Activated naive CD4-positive, alpha-beta T cell (primary cell): ENCODE data around the gene KIF5B.
A peak's percentile ranks its signal among the peaks of the same experiment; 100 is the strongest.
"Not testable (repeated sequence)": the region's sequence is repeated elsewhere in the genome, so short reads cannot be mapped to it uniquely, and the experiment has no call there.

Experiments
- DNase-seq, 4 experiments: peaks; one replicate each; lab custom pipeline; 2025; lab: John Stamatoyannopoulos, UW

Gene KIF5B

DNA sequence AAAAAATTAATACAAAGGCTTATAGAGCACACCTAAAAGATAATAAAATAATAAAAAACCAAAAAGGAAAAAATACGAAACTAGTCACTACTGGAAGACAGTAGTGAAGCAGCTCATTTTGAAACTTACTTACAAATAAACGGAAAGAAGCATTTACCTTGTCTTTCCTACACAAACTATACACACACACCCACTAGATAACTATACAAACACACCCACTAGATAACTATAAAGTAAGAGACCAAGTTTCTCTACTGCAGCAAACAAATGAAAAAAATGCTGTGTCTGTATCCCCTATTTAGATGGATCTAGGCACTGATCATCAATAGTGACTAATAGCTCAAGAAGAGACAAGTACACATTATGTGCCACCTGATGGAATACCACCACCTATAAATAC is 49.2 kb downstream of the KIF5B start:
- DNase-seq, result no peak

DNA sequence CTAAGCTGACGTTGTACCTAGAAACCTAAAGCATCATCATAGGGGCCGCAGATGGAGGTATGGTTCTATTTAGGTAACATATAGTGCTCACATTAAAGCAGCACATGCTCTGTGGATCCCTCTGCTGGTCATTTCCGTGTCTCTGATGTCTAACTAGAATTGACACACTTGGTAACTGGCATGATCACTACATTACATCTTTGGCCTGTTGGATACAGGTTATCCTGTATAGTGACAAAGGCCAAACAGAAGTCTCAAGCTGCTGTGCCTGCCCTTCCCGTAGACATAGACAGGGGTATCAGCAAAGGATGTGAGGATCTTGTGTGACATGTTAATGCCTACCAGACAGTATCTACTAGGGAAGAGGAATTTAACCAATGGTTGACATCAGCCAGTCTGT is 51.2 kb downstream of the KIF5B start:
- no peak for DNase-seq

DNA sequence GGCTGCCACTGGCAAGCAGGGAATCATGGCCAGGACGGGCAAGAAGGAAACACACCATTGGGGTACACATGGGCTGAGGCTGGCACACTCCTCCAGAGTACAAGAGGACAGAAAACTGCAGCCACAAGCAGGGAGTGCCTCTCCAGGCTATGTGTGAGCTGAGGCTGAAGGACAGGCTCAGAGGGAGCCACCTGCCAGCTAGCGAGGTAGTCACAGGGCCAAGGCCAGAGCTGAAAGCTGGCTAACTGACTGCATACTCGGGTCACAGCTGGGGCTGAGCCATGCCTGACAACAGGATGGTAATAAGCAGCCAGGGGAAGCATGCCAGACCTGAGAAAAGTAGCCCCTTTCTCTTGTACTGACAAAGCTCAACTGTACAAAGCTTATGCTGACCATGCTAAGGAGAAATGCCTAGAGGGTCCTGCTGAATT is 52.0 kb downstream of the KIF5B start:
- no peak for DNase-seq

DNA sequence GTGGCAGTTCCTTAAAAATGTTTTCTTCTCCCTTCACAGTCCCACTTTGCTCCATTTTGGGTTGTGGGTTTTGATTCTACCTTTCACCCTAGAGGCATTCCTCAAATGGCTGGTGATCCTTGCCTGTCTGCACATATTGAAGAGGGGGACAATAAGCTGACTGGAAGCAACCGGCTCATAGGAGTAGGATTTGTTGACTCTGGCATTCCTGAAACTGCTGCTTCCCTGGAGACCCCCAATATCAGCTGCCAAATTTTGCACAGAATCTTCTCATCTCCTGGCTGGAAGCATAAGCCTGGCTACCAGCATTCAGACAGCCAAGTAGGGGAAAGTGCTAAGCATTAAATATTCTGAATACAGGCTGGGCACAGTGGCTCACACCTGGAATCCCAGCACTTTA is 53.7 kb downstream of the KIF5B start:
- DNase-seq, result no peak

DNA sequence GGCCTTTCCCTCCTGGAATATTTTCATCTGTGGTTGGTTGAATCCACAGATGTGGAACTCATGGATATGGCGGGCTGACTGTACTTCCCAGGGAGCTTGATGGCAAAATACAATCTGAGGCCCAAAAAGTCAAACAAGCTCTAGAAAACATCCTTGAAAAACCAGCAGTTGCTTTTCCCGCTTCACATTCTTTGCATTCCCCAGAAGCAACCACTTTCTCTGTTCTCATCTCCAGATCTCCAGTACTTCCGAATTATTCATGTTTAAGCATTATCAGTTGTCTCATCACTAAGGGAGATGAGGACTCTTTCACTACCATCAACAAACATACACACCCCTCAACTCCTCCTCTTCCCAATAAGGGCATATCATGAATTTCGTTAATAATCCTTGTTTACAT is 55.3 kb downstream of the KIF5B start:
- DNase-seq, result no peak

DNA sequence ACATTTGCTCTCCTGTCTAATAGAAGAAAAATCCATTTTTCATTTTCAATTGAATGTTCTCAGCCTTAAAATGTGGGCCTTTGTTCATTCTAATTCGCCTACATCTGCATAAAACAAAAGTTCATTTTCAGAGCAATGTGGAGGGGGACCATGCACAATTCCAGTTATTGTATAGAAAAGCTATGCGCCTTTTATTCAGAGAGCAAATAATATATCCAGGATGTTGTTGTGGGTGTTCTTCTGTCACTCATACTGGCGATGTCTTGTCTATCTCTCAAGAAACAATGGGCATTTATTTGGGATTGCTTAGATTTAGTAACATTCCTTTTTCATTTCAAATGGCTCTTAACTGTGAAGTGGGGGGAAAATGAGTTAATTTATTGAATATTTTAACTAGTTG is 56.4 kb downstream of the KIF5B start:
- DNase-seq, result no peak

DNA sequence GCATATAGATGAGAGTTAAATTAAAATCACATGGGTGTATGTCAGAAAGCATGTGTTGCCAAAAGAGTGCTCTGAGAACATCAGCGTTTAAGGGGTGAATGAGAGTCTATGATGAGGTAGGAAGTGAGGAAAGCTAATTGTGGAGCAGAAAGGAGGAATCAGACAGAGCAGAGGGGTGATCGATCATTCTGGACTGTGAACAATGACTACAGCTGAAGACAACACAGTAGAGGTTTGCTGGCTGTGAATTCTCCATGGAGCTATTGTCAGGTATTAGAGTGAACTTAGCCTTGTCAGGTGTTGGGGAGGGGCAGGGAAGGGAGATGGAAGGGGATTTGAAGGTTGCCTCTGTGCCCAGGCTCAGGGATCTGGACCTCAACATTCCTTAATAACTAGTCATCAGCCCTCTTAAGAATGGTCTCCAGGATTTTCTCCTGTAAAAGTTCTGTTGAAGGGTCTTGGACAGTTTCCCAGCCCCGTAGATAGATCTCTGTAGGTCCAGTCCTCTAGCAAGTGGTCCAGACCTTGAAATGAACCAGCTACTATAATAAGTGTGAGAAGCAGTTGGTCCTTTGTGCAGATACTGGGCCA is 57.1 kb downstream of the KIF5B start:
- no peak for DNase-seq

DNA sequence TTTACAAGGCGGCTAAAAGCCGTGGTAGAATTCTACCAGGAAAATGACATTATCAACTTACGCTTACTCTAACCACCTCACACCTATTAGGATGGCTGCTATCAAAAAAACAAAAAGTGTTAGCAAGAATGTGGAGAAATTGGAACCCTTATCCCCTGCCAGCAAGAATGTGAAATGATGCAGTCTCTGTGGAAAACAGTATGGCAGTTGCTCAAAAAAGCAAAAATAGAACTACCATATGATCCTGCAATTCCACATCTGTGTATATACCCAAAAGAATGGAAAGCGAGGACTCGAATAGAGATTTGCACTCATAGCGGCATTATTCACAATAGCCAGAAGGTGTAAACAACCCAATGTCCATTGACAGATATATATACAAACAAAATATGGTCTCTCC is 61.3 kb downstream of the KIF5B start:
- no peak for DNase-seq

DNA sequence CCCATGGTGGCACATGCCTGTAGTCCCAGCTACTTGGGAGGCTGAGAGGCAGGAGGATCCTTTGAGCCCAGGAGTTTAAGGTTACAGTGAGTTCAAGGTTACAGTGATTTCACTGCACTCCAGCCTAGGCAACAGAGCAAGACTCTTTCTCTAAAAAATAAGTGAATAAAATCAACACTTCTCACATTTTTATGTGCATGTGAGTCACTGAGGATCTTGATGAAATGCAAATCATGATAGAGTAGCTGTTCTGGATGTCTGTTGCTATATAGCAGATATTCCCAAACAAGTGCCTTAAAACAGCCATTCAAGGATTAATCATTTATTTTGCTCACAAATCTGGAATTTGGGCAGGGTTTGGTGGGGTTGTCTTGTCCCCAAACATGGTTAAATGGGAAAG is 65.3 kb downstream of the KIF5B start:
- DNase-seq, result no peak

DNA sequence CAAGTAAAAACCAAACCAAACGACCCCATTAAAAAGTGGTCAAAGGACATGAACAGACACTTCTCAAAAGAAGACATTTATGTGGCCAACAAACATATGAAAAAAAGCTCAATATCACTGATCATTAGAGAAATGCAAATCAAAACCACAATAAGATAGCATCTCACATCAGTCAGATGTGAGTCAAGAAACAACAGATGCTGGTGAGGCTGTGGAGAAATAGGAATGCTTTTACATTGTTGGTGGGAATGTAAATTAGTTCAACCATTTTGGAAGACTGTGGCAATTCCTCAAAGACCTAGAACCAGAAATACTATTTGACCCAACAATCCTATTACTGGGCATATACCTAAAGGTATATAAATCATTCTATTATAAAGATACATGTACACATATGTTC is 68.4 kb downstream of the KIF5B start:
- DNase-seq, result not testable (repeated sequence)

DNA sequence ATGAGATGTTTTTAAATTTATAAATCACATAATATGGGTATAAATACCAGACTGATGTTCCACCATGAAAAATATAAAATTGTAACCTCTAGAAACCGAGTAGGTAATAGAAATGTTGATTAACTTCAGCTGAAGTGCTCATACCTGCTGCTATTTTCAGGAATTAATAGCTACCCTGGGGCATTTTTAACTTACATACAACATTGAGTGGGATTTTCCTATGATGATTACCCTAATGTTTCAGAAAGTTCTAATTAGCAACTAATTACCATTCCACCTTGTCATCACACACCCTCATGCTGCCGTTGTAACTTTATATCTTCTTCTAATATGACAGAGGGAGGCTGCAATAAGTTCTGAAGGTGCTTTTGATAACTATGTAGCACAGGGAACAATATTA is 74.1 kb downstream of the KIF5B start:
- DNase-seq, result no peak

DNA sequence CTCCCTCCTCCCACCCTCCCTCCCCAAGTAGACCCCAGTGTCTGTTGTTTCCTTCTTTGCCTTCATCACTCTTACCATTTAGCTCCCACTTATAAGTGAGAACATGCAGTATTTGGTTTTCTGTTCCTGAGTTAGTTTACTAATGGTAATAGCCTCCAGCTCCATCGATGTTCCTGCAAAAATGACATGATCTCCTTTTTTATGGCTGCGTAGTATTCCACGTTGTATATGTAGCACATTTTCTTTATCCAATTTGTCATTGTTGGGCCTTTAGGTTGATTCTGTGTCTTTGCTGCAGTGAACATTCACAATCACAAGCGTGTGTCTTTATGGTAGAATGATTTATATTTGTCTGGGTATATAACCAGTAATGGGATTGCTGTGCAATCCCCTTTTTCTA is 75.8 kb downstream of the KIF5B start:
- DNase-seq, result no peak

DNA sequence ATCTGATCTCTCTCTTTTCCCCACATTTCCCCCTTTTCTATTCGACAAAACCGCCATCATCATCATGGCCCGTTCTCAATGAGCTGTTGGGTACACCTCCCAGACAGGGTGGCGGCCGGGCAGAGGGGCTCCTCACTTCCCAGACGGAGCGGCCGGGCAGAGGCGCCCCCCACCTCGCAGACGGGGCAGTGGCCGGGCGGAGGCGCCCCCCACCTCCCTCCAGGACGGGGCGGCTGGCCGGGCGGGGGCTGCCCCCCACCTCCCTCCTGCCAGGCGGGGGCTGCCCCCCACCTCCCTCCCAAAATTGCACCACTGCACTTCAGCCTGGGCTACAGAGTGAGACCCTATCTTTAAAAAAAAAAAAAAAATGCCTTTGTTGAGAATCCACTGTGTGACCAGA is 77.2 kb downstream of the KIF5B start:
- not testable (repeated sequence) for DNase-seq

DNA sequence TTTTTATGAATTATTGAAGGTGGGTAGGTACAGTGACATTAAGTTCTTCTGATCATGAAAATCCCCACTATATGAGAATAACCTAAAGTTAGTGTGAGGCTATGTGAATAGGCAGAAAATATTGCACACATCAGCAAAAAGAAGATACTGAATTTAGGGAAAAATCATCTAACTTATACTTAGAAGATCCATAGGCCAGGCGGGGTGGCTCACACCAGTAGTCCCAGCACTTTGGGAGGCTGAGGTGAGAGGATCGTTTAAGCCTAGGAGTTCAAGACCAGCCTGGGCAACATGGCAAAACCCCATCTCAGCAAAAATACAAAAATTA is 78.1 kb downstream of the KIF5B start:
- DNase-seq, result no peak

DNA sequence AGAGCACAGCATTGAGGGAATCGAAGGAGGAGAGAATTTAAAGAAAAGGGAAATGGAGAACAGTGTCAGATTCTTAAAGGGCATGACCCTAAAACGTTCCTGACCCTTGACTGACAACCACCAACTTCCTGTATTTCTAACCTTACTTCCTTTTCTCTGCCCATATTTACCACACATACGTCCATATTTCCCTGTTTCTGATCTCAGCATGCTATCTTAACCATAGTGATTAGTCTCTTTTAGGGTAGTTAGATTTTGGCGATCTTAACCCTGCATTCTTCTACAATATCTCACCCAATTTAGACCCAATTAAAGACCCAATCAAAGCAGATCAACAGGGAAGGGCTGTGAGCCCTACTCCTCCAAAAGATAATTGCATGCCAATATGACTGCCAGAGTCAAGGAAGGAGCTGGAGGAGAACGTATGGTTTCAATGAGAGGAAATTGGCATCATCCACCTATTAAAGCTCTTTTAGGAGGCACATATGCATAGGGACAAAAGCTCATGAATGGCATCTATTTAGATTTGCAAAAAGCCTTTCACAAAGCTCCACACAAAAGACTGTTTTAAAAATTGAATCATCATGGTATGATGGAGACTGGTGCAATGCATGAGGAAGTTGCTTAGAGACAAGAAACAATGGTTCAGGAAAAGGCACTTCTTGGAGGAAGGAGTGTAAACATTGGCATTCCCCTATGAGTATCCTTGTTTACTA is 78.6 kb downstream of the KIF5B start:
- DNase-seq, result no peak

DNA sequence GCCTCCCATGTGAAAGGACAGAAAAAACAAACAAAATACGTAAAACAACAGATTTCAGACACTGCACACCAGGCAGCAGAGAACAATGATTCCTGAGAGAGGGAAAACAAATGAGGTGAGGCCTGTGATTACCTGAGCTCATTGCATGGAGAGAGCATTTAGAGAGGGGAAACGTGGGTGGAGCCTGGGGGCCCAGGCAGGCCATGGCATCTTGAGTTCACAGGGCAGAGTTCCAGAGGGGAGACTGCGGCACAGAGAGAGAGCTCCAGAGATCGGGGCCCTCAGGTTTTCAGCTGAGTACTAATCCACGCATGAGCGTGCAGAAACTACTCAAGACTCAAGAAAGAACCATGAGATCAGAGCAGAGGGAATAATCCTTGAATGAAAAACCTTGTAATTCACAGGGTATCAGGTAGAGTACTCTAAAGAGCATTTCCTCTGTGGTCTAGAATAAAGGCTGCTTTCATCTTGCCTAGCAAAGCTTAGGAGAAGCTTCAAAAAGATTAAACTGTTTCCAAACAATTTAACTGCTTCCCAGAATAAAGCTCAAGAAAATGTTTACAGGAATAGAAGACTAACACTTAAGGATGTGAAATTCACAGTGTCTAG is 81.0 kb downstream of the KIF5B start:
- DNase-seq, result no peak

DNA sequence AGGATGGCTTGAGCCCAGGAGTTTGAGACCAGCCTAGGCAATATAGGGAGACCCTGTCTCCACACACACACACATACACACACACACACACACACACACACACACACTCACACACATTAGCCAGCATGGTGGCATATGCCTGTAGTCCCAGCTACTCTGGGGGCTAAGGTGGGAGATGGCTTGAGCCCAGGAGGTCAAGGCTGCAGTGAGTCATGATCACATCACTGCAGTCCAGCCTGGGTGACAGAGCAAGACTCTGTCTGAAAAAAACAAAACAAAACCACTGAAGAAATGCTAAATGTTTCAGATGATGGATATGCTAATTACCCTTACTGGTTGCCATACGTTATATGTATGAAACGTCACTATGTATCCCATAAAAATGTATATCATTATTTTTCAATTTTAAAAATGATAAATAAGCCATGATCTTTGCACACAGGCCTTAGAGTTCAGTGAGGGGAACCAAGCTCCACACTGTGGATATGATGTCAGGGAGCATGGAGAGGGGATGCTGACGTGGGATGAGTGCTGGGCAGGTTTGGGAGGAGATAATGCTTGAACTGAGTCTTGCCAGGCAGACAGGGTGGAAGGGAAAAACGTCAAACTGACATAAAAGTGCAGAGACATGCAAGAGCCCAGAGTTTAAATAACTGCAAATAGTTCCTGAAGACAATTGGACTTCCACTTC is 81.6 kb downstream of the KIF5B start:
- DNase-seq, result no peak

DNA sequence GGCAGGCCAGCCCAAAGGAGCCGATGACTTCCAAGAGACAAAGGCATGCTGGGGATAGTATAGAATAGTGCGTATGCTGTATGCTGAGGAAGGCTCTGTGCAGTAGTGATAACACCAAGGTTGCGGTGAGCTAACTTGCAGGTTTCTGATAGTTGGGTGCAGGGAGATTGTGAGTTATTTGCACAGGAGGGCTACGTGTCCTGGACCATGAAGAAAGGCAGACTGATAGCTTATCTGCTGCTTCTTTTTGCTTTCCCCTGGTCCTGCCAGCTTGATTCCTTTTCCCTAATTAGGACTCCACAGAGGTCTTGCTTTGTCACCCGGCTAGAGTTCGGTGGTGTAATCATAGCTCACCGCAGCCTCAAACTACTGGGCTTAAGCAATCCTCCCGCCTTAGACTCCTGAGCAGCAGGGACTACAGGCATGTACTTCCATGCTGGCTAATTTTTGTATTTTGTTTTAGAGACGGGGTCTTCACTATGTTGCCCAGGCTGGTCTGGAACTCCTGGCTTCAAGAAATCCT is 83.6 kb downstream of the KIF5B start:
- no peak for DNase-seq

DNA sequence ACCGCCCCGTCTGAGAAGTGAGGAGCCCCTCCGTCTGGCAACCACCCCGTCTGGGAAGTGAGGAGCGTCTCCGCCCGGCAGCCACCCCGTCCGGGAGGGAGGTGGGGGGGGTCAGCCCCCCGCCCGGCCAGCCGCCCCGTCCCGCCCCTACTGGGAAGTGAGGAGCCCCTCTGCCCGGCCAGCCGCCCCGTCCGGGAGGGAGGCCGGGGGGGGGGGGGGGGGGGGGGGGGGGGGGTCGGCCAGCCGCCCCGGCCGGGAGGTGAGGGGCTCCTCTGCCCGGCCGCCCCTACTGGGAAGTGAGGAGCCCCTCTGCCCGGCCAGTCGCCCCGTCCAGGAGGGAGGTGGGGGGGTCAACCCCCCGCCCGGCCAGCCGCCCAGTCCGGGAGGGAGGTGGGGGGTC is 86.4 kb downstream of the KIF5B start:
- peak in 1 of 4 experiments; percentile 3 for DNase-seq

DNA sequence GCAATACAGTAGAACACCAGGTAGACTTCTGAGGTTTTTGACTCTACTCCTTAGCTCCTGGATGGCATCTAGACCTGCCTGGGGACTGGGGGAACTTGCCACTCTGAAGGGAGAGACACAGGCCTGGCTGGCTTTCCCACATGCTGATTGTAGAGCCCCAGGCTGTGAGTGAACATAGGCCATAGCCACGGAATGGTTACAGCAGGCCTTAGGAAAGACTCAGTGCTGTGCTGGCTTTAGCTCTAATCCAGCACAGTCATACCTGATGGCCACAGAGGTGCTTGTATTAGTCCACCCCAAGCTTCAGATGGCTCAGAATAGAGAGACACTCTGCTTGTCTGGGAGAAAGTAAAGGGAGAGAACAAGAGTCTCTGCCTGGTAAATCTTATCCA is 92.6 kb downstream of the KIF5B start:
- no peak for DNase-seq

DNA sequence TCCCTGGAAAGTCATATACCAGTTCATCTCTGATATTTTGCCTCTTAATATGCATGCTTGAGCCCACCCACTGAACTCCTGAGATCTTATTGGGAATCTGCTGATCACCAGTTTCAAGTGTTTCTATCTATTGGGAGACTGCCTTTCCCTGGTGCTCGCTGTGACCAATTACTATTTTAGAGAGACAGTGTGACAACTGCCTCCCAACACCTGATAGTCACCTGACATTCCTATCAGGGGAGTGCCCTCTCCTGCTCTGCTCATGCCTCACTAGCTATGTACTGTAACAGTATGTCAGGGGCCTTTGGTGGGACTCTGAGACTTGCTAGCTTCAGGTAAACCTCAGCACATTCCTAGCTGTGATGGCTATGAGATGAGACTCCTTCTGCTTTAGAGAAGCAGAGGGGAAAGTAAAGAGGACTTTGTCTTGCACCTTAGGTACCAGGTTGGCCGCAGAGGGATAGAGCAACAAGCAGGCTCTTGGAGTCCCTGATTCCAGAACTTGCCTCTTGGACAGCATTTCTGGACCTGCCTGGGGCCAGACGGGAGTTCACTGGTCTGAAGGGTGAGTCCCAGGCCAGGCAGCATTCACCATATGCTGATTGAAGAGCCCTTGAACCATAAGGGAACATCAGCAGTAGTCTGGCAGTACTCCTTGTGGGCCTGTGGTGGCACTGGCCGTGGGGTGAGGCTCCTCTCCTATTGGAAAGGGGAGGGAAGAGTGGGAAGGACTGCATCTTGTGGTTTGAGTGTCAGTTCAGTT is 93.2 kb downstream of the KIF5B start:
- no peak for DNase-seq
